CD4-positive, alpha-beta T cell treated with Interleukin-15 for 1 hour (primary cell): ENCODE results near the gene DDX43.
"Not testable (repeated sequence)": the region's sequence is repeated elsewhere in the genome, so short reads cannot be mapped to it uniquely, and the experiment has no call there.

Experiments used
- DNase-seq: peaks from one replicate; pipeline ENCODE4 v3.0.0-alpha.2; 2020

DDX43 gene

DNA sequence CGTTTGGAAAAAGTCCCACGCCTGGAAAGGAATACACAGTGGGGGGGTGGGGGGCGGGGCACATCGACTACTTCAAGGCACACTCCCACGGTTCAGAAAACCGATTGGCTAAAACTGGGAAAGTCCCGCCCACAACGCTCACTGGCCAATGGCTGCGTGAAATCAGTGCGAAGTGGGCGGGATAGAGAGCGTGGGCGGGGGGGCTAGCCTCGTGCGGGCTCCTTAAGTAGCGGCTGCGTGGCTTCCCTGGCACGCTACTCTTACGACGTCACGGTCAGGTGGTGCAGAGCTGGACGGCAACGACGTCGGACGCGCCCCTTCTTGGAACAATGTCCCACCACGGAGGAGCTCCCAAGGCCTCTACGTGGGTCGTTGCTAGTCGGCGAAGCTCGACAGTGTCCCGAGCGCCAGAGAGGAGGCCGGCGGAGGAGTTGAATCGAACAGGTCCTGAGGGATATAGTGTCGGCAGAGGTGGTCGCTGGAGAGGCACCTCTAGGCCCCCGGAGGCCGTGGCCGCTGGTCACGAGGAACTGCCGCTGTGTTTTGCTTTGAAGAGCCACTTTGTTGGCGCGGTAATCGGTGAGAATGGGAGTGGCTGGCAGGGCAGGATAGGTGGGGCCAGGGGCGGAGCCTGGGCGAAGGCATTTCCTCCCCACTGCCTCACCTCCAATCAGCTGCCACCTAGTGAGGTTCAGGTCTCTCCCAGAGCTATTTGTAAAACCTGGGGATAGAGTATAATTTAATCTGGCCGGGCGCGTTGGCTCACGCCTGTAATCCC lies at the start of gene DDX43:
Gene DDX43, plus strand, starts transcription at position 252 of the 778 bp plus-strand sequence. Its CDS starts 78 bp downstream, at position 330.
- DNase-seq = peak; percentile 79

DNA sequence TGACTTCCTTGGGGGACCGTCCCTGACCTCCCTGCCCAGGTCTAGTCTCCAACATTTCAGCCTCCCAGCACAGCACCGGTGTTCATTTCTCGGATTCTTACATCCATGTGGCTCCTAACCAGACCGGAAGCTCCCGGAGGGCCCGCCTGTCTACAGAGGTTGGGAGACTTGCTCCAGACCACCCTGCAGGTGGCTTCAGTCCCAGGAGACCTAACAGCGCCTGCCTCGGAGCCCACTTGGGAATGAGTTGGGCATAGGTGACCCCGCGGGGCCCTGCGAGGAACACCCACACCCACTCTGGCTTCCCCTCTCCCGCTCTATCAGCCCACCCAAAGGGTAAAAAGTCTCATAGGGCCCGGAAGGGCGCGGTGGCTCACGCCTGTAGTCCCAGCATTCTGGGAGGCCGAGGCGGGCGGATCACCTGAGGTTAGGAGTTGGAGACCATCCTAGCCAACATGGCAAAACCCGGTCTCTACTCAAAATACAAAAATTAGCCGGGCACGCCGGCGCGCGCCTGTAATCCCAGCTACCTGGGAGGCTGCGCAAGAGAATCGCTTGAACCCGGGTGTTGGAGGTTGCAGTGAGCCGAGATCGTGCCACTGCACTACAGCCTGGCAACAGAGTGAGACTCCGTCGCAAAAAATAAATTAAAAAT lies 46.0 kb upstream of the DDX43 start:
- DNase-seq = no peak

DNA sequence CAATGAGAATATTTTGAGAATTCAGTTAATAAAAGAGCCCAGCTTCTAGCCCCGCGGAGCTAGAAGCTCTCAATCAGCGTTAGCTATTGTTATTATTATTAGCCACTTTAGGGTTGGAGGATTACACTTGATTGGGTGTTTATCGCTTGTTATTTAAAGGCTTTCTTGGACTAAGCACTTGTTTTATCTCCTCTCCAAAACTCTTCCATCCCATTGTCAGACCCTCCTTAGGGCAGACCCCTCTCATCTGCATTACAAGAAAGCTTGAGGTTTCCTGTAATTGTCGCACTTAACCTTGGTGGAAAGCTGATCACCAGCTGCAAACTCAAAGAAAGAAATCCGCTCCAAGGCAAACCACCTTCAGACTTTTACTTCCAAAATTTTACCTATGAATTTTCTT lies 45.3 kb upstream of the DDX43 start:
- DNase-seq = no peak

DNA sequence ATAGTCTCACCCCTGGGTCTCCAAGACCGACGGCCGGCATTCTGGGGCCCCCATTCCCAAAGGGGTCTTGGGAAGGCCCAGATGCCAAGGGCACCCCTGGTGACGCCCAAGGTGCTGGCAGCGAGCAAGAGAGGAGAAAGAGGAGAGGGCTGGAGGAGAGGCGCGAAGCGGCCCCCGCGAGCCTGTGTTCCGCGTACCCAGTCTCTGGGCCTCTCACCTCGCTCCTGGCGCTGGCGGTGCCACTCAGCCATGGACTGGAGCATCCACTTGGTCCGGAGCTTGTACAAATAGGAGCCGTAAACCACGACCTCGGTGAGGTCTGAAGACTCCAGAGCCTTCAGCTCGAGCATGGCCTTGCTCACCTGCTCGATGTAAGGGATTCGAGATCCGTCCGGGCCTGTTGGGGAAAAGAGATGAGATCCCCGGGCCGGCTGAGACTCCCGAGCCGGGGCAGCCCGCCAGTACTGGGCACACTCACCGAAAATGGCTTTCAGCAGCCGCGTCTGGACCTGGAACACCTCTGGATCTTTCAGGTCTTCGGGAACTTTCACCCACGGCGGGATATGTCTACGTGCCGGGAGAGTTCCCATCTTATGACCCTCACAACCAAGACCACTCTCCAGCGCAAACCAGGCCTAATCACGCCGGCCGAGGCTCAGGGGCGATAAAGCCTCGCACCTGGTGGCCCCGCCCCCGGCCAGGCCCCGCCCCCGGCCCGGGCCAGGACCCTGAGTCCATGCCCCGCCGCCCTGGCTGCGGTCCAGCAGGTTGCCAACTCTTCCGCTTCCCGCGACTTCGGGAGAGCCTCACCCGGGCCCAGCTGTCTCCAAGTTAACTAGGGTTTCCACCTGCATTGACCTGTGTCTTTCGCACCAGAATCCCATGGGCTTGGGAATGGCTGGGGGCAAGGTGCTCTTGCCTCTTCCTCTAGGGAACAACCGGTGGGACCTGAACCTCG lies 40.7 kb upstream of the DDX43 start, which contains the start of gene DPPA5:
Gene DPPA5, minus strand, starts transcription at position 641 of the 958 bp plus-strand sequence. Its CDS starts 51 bp downstream, at position 590.
- DNase-seq = no peak

DNA sequence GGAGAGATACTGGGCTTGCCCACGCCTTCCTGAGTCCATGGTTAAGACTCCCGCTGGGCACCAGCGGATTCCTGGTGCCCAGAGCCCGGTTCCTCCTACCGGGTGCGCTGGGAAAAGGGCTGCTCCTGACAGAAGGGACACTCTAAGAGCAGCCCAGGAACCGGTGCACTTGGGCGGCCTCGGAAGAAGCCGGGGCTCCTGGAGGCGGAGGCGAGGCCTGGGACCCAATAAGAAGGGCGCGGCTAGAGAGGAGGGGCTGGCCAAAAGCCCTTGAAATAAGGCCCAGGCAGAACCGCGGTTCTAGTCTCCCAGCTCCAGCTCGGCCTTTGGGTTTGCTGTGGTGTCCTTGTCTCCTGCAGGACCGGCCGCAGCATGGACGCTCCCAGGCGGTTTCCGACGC lies 32.3 kb upstream of the DDX43 start, which contains the start of gene KHDC3L:
Gene KHDC3L, plus strand, starts transcription at position 301 of the 400 bp plus-strand sequence. Its CDS starts 72 bp downstream, at position 373.
- DNase-seq = no peak

DNA sequence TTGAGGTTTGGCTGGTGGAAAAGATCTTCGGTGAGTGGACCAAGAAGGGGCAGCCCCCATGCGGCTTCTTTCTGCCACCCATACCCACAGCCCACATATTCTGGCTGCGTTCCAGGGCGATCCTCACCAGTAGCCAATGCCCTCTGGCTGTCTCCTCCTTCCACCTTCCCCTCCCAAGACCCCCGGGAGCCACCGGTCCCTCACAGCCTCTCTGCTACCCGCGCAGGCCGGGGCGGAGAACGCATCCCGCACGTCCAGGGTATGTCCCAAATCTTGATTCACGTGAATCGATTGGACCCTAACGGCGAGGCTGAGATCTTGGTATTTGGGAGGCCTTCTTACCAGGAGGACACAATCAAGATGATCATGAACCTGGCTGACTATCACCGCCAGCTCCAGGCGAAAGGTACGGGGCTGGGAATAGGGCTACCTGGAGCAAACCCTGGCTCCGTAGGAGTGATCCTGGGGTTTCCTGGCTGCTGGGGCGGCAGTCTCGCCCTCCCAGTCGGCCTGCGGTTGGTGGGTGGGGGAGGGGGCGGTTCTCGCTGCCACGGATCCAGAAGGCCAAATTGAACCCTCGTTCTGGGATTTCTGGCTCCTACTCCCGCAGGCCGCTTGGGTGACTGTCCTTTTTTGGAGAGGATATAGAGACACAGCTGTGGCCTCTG lies 31.6 kb upstream of the DDX43 start:
- DNase-seq = no peak

DNA sequence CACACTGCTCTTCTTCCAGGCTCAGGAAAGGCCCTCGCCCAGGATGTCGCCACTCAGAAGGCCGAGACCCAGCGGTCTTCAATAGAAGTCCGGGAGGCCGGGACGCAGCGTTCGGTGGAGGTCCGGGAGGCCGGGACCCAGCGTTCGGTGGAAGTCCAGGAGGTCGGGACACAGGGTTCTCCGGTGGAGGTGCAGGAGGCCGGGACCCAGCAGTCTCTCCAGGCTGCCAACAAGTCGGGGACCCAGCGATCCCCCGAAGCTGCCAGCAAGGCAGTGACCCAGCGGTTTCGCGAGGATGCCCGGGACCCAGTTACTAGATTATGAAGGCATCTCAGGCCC lies 31.1 kb upstream of the DDX43 start:
- DNase-seq = no peak

DNA sequence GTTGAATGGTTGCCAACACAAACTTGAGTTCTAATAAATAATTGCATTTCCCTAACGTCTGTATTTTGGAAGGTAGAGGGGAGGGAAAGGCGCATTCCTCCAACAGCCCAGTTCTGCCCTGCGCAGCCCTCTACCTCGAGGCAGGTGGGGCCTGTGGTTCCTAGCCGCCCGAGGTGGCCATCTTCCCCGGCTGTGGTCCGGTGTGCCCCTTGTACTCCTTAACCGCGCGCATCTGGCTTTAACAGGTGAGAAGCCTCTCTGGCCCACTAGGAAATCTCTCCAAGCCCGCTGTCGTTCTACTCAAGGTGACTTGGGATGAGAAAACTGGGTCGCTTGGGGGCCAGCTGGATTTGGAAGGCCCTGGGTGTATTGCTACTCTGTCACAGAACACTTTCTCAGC lies 30.5 kb upstream of the DDX43 start:
- no peak for DNase-seq

DNA sequence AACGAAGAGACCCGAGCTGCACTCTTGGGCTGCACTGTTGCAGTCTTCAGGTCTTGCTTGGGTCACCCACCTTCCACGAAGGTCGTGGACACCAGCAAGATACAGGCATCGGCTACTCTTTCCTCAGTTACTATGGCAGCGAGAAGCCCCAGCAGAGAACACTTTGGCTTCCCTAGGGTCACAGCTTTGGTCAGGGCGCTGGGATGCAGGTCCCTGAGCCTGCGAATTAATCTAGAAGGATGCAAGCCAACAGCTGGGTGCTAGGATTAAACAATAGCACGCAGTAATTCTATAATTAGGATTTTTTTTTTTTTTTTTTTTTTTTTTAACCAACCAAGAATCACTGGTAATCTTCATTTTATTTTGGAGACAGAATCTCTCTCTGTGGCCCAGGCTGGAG lies 30.1 kb upstream of the DDX43 start:
- no peak for DNase-seq

DNA sequence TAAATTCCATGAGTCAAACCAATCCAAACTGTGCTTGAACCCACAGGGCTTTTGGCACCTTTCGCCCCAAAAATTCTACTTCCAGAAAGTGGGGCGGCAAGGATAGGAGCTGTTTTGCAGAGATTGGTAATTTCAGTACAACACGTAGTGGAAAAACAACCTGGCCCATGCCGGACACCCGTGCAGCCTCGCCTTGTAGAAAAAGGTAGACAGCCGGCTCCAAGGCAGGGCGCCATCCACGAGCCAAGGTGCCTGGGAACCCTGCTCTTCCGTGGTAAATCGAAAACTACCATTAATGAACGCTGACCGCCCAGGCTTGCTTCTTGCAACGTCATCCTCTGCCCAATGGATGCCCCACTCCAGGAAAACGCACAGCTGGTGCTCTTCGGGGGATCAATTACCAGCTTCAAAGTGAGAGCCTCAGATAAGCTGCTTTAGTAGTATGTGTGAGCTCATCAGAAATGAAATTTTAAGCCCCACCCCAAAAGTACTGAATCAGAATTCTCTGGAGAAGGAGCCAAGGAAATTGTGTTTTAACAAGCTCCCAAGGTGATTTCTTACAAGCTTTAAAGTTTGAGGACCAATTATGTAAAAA lies 26.8 kb upstream of the DDX43 start:
- DNase-seq = no peak

DNA sequence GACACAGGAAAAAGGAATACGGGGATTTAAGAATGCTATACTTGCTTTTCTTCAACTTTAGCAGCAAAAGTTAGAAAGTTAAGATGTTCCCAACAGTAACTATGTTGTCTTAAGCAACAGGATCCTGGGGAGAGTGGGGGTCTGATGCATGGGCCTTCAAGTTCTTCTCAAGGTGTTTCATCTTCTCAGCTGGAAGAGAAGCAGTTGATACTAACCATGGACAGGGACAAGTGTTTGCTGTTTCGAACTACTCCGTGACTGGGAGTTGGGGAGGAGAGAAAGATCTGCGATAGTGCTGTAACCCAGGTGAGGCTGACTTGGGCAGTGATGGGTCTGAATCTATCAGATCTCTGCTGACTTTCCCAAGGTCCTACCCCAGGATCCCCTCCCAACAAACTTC lies 26.0 kb upstream of the DDX43 start:
- no peak for DNase-seq

DNA sequence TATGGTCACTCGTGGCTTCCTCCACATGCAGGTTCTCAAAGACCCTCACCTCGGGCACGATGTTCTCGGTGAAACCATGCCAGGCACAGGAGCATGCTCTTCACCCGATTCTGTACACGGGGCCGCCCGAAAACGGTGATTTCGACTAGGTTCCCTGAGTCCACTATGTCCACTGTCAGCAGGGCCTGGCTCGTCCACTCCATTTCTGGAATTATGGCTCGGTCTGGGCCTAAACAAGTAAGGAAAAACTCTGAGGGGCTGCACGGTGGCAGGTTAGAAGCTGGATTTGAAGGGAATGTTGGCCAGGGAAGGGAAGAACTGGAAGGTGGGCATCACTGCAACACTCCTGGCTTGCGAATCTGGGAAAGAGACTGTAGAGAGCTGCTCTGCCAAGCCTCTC lies 25.5 kb upstream of the DDX43 start:
- no peak for DNase-seq

DNA sequence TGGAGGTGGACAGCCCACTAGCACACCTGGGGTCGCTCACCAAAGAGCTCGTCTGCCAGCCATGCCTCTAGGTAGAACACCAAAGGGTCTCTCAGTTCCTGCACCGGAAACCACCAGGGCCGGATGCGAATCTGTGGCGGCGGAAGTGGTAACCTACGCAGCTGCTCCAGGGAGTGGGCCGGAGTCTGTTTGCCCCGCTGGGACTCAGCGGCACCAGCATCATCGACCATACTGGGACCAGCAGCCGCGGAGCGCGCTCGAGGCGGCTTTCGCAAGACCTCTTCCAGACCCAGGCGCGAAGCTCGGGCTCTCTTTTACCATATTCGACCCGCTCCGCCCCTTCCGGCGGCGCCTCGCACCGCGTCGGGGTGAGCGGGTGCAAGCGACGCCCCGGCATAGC lies 25.1 kb upstream of the DDX43 start, which contains the start of gene OOEP:
Gene OOEP, minus strand, starts transcription at position 335 of the 400 bp plus-strand sequence. Its CDS starts 105 bp downstream, at position 230.
- DNase-seq = no peak

DNA sequence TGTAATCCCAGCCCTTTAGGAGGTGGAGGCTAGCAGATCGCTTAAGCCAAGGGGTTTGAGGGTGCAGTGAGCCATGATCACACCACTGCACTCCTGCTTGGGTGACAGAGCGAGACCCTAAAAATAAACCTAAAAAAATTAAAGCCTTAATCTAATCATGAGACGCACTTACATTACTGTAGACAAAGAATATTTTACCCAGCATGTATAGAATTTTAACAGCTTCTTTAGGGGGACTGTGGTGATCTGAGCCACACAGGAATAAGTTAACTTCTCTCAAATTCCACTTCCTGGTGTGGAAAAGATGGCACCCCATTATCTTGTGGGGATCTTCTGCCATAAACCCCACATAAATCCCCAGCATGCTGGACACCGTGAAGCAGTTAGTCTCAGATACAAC lies 22.6 kb upstream of the DDX43 start:
- no peak for DNase-seq

DNA sequence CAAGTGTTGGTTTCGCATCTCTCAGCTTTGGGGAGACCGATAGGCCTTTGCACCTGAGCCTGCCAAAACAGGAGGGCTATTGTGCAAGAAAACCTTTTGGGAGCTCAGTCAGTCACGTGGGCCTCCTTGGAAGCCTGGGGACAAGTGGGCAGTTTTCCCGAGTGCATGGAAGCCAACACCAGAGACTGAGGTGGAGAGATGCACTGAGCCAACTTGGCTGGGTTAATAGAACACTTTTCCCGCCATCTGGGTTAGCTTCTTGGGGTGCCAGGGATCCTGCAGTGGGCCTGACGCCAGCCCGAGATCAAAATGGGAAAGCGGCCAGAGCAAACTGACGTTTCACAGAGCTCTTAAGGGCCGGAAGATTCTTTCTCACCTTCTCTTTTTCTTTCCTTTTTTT lies 22.1 kb upstream of the DDX43 start:
- no peak for DNase-seq

DNA sequence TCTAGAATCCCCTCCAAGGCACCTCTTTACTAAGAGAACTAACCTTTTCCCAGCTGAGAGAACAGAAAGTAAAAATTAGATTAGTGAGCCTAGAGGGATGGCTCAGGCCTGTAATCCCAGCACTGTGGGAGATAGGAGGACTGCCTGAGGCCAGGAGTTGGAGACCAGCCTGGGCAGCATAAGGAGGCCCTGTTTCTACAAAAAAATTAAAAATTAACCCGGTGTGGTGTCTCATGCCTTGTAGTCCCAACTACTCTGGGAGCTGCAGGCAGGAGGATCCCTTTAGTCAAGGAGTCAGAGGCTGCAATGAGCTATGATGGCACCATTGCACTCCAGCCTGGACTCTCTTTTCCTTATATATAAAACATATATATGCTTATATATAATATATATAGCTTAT lies 19.4 kb upstream of the DDX43 start:
- DNase-seq = no peak

DNA sequence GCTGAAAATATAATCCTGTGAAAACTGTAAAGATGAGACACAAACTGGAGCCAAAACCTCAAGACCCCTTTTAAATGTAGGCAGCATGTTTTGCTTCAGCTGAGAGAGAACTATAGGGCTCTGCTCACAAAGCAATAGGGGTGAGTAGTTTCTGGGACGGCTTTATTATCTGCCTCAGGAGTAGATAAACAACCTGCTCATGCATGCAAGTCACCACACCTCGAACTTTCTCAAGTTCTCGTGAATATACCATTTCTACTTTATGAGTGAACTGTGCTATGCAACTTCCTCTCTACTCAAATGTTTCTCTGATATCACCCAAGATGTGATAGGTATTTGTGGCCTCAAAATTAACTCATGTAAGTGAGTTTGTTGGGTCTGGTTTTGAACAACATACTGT lies 17.4 kb upstream of the DDX43 start:
- no peak for DNase-seq

DNA sequence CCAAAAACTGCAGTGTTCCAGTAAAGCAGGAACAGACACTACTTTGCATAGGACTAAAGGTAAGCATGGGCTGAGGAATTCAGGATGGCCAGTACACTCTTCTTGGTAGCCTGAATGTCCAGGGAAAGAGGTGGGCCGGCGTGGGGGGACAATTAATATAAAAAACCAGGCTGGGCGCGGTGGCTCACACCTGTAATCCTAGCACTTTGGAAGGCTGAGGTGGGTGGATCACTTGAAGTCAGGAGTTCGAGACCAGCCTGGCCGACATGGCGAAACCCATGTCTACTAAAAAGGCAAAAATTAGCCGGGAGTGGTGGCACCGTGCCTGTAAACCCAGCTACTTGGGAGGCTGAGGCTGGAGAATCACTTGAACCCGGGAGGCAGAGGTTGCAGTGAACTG lies 13.1 kb upstream of the DDX43 start:
- DNase-seq = not testable (repeated sequence)

DNA sequence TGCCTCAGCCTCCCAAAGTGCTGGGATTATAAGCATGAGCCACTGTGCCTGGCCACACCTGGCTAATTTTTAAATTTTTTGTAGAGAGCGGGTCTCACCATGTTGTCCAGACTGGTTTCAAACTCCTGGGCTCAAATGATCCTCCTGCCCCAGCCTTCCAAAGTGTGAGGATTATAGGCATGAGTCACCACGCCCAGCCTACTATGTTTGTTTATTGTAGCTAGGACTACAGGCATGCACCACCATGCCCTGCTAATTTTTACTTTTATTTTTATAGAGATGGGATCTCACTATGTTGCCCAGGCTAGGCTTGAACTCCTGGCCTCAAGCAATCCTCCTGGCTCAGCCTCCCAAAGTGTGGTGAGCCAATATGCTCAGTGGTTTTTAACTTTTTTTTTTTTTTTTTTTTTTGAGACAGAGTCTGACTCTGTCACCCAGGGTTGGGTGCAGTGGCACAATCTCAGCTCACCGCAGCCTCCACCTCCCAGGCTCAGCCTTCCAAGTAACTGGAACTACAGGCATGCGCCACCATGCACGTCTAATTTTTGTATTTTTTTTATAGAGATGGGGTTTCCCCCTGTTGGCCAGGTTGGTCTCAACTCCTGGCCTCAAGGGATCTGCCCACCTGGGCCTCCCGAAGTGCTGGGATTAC lies 12.0 kb upstream of the DDX43 start:
- no peak for DNase-seq

DNA sequence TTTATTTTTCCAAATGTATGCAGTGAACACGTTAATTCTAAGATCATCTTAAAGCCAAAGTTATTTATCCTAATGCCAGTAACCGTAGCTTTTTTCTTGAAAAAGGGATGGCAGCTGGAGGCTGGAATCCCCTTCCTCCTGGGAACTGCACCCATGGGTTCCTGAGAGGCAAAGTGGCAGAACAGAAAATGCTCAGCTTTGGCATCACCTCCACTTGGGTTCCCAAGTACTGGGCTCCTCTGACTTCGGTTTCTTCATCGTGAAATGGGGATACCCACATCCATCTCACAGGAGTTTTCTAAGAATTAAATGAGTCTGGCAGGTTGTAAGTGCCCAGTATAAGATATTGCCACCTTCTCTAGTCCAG lies 6.2 kb upstream of the DDX43 start:
- no peak for DNase-seq

DNA sequence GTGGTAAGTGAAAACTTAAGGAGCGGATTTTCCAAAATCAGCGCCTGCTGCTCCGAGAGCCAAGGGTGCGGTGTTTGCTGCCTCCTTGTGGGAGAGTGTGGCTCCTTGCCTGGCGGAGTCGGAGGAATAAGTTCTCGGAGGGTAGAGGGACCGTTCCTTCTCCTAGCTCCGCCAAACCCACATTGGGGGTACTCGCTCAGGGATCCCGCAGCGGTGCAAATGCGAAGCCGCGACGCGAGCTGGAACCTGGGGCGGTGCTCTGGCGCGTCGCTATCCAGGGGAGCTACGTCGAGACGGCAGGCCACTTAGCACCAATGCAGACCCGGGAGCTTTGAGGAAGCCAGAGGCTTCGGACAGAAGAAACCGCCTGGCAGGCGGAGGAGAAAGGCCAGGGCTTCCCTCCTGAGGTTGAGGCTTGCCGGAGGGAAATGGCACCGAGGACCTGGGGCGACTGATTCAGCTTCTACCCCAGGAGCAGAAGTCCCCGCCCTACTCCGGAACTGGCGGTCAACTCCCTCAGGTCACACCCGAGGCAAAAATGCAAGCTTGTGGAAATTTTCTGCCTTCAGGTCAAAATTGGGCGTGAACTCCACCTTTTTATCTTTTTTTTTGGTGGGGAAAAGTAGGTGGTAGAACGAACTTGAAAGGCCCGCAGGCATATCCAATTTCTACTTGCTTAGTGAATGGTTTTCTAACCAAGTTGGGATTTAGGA lies 5.7 kb upstream of the DDX43 start:
- peak; percentile 61 for DNase-seq
